ENCODE data around the gene SLC25A22.

The SLC25A22 gene

GRCh38 chr11:773425-773824, 24.7 kb downstream of the SLC25A22 start:
- TF ChIP-seq CTCF (IDR thresholded peaks at IDR 0.05), result no peak
- Mint-ChIP-seq H3K27ac (no peak overlapping the region), H3K4me1 (peaks cover 31% of the 10 kb centered on the region), H3K9me3 (no peaks in the 10 kb centered on the region), H3K36me3 (ENCODE audit: low read depth) (peaks cover 13% of the 10 kb centered on the region), H3K4me3 (no peak overlapping the region), H3K27me3 (ENCODE audit: low read depth, poor library complexity) (no peaks in the 10 kb centered on the region)
- DNase-seq, result no peak

GRCh38 chr11:772429-773390, 25.4 kb downstream of the SLC25A22 start:
- Mint-ChIP-seq H3K27me3 (ENCODE audit: low read depth, poor library complexity) (no peaks in the 10 kb centered on the region), H3K4me3 (no peak overlapping the region), H3K9me3 (no peaks in the 10 kb centered on the region), H3K4me1 (peaks cover 31% of the 10 kb centered on the region), H3K36me3 (ENCODE audit: low read depth) (peaks cover 13% of the 10 kb centered on the region), H3K27ac (no peak overlapping the region)
- no peak for TF ChIP-seq CTCF (IDR thresholded peaks at IDR 0.05)
- no peak for DNase-seq

- Mint-ChIP-seq H3K9me3 (no peaks in the 10 kb centered on the region), H3K27ac (no peak overlapping the region), H3K4me3 (no peak overlapping the region), H3K36me3 (ENCODE audit: low read depth) (peaks cover 18% of the 10 kb centered on the region), H3K4me1 (peaks cover 31% of the 10 kb centered on the region), H3K27me3 (ENCODE audit: low read depth, poor library complexity) (no peaks in the 10 kb centered on the region)
- DNase-seq, result no peak
- TF ChIP-seq CTCF (IDR thresholded peaks at IDR 0.05), result no peak
These were observed 26.4 kb downstream of the SLC25A22 start for GRCh38 chr11:771617-772204.

GRCh38 chr11:770642-771616, 27.2 kb downstream of the SLC25A22 start:
- H3K9me3 Mint-ChIP-seq, result no peaks in the 10 kb centered on the region
- H3K4me1 Mint-ChIP-seq, result peaks cover 24% of the 10 kb centered on the region
- H3K27me3 Mint-ChIP-seq (ENCODE audit: low read depth, poor library complexity), result no peaks in the 10 kb centered on the region
- H3K4me3 Mint-ChIP-seq, result no peak overlapping the region
- no peak for TF ChIP-seq CTCF (IDR thresholded peaks at IDR 0.05)
- no peak for DNase-seq
- H3K36me3 Mint-ChIP-seq (ENCODE audit: low read depth), result peaks cover 23% of the 10 kb centered on the region
- no peak overlapping the region for H3K27ac Mint-ChIP-seq

- peaks cover 23% of the 10 kb centered on the region for H3K36me3 Mint-ChIP-seq (ENCODE audit: low read depth)
- H3K4me1 Mint-ChIP-seq, result peaks cover 16% of the 10 kb centered on the region
- no peak for TF ChIP-seq CTCF (IDR thresholded peaks at IDR 0.05)
- H3K27ac Mint-ChIP-seq, result no peak overlapping the region
- H3K4me3 Mint-ChIP-seq, result no peak overlapping the region
- H3K9me3 Mint-ChIP-seq, result no peaks in the 10 kb centered on the region
- no peak for DNase-seq
- H3K27me3 Mint-ChIP-seq (ENCODE audit: low read depth, poor library complexity), result no peaks in the 10 kb centered on the region
These were observed 28.0 kb downstream of the SLC25A22 start for GRCh38 chr11:769887-770641.

All from nephron progenitor cell (in vitro differentiated cells).